GM19240 (cell line): ENCODE measurements around the gene DPF3.

Source experiments
- DNase-seq: peaks from one replicate; pipeline ENCODE4 v3.0.0; 2011; ENCODE audit warnings: low spot score; ENCODE audit not compliant: insufficient read length

DPF3 gene

DNA sequence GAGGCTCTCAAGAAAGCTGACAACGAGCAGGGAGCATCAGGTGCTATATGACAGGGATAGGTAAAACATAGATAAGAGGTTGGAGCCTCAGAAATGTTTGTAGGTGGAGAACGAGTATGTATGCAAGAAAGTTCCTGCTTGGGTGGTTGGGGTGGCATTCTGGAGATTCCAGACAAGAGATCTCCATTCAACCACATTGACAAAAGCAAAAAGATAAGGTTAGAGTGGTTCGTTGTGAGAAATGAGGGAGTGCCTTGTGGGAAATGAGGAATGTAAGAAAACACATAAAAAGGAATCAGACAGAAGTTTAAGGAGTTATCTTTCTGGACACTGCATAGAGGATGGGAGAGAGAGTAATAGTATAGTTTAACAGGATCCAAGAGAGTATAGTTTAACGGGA lies 290.3 kb downstream of the DPF3 start:
- no peak for DNase-seq

DNA sequence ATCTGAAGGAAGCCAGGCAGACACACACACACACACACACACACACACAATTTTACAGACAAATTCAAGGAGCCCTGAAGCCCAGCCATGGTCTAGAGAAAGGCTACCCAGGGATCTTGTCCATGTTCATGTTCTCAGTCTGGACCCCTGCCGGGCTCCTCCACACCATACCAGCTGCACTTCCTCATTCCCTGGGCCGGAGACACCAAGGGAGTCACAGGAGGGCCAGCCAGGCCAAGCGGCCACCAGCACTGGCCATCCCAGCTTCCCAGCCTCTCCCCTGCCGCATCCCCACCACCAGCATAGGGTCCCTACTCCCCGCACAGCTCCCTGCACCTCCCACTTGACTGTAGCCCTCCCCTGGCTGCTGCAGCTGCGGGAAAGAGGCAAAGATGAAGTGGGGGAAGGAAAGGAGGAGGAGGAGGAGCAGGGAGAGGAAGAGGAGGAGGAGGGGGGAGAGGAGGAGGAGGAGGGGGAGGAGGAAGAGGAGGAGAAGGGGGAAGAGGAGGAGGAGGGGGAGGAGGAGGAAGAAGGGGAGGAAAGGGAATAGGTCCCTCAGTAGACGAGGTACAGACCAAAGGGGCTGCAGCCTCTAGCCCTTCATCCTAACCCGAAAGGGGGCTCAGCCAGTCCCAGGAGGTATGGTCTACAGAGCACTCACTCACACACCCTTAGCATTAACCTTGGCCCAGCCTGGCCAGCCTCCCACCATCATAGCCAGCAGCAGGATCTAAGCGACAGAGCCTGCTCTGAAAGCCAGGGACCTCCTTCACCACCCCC lies 293.2 kb downstream of the DPF3 start:
- no peak for DNase-seq

DNA sequence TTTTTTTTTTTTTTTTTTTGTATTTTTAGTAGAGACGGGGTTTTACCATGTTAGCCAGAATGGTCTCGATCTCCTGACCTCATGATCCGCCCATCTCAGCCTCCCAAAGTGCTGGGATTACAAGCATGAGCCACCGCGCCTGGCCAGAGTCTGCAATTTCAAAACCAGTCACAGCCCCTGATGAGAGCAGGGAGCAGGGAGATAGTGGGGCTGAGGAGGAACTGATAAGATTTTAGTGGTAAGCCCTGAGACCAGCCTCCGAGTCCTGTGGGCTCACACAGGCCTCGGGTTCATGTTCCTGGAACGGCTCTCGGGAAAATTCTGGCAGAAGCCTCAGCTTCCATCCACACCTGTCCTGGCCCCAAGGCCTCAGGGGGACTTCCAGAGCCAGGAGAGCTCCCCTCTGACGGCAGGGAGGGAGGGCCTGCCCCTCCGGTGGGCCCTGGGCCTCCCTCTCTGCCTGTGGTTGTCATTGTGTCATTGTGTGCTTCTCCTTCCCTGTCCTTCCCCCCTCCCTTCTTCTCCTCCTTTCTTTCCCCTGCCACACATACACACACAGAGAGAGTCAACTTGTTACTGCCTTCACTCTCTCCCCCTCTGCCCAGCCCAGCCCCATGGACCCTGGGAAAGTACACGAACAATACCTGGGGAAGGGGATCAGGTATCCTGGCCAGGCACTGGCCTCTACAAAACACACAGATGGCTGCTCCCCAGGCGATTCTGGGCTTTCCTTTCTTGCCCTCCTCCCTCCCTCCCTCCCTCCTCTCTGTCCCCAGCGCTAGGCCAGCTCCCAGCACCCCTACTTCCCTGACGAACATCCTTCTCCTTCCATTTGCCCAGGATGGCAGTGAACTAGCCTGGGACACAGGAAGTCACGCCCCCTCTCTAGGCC lies 294.1 kb downstream of the DPF3 start:
- no peak for DNase-seq

DNA sequence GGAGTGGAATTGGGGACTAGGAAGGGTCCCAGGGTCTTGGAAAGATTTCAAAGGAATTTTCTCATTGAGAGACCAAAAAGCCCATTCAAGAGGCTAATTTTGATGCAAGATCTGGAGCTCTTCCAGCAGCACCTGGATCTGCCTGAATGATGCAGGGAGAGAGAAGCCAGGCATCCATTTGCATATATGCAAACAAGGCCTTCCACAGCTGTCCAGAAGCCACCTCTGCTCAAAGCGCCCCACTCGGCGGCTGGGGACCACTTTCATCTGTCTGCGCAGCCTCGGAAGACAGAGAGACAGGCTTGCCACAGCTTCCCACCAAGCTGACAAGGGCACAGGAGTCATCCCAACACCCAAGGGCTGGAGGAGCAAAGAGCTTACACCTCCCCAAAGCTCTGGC lies 295.6 kb downstream of the DPF3 start:
- peak; percentile 27 for DNase-seq

DNA sequence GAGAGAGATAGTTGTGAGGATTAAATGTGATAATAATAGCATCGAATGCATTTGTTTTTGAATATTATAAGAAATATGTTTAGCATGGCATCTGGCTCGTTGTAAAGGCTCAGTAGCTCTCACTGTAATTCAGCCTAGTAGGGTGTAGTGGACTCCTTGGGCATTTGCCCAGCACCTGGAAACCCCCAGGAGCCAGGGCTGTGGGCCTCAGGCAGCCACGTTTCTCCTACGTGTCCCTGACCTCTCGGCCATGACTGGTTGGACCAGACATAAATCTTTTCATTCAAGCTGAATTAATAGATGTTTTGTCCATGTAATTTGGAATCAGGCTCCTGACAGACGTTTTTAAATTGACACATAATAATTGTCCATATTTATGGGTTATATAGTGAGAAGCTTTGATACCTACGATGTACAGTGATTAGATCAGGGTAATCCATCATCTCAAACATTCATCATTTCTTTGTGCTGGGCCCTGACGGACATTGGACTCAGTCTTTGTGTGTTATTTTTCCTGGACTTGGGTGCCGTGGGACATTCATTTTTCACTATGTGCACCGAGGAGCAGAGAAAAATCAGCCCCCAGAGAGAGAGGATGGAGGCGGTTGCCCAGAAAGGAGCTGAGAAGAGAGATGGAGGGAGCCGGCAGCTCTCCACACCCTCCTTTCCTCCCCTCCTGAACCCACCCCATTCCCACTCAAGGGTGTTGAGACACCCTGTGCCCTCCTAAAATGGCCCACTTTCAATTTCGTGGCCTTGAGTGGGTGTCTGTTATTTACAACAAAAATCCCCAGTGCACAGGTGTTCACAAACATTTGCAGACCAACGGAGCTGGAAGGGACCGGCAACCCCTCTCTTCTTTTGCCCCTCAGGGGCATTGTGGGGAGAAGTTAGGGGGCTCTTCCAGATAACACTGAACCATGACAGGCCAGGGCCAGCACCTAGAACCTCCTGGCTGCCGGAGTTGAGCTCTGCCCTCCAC lies 296.4 kb downstream of the DPF3 start:
- DNase-seq, result no peak

DNA sequence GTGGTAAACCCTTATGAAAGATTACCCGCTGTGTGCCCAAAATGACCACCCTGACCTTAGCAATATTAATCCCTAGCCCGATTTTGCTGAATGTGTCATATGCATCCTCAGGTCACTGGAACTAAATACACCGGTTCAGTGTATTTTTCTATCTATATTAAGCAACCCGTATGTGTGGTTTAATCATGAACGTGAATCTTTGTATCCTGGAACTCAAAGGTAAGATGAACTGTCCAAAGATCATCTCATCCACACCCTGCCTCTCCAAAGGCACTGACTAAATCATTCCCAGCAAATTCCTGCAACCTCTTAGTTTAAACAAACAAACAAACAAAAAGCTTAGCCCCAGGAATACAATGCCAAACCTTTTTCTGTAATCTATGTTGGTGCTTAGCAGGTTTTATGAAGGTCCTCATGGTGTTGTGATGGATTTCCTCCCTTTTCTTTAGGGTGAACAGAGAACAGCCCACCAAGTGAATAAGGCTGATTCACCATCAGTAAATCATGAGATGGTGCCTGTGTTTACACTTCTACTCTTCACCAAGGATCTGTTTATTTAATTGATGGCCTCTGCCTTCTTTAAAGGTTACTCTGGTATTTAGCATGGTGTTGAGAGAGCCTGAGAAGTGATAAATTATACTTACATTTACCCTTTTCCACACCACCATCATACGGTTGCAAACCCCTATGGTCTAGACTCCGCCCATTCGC lies 298.6 kb downstream of the DPF3 start:
- no peak for DNase-seq

DNA sequence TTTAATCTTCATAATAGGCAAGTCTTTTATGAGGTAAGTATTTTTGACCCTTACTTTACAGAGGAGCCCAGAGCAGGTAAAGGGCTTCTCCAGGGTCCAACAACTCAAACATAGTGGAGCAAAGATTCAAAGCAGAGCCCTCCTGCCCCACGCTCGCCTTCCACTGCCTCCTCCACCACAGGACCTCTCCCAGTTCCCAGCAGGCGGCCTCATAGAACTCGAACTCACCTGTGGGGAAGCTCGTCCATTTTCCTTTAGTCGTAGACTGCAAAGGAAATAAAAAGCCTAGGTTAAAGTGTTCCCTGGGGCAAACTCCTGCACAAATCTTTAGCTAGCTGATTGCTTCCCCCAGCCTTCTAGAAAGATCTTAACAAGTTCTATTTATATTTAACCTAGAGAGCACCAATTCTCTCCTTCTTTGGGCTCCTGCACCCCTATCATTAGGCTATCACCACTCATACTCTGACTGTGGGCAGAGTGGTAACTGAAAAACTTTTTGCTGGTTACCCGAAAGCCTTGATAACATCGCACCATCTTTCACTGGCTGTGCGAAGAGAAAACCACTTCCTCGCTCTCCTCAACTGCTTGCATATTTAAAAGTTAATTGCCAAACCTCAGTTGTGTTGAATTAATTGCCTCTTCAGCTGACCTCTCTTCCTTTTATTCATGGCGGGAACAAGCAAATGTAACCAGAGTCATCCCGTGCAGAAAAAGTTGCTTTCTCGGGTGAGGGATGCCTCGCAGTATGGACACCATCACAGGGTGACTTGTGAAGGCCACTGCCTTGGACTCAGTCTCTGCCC lies 299.6 kb downstream of the DPF3 start:
- DNase-seq, result no peak

DNA sequence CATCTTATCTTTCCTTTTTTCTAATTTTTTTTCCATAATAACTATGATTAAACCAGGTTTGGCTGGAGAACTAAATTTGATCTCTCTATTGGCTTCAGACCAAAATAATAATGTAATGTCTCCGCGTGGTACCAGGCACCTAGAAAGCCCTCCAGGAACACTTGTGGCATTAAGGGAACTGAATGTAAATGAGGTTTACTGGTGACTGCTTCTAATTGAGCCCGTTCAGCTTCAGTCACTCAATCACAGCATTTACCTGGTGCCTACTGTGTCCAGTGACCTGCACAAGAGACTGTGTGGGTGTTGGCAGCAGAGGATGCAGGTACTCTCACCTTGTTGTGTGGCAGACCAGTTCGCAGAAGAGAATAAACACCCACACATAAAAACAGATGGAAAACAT lies 302.5 kb downstream of the DPF3 start:
- no peak for DNase-seq

DNA sequence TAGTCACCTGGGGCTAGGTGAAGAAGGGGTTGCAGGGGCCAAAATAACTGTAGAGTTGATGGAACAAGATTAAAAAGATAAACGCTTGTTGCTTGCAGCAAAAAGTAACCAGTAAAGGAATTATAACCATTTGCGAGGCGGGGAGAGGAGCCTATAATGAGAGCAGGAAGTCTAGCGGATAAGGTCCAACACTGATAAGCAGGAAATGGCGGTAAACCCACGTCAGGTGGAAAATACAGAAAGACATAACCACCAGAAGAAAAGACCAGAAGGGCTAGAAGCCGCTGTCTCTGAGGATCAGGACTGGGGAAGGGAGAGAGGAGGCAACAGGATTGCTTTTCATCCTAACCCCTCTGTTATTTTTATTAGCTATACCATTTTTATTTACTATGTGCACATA lies 303.3 kb downstream of the DPF3 start:
- no peak for DNase-seq

DNA sequence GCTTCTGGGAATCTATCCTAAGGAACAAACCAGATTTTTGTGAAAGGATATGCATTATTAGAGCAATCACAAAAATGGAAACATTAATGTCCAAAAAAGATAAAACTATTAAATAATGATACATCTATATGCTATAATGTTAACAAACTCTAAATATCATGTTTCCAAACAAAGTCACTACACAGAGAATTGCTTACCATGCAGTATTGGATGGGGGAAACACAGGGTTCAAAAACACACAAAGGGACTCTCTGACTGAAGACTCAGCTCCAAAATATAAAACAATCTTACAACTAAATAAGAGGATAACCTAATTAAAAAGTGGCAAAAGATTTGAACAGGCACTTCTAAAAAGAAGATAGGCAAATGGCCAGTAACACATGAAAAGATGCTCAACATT lies 304.2 kb downstream of the DPF3 start:
- DNase-seq, result no peak

DNA sequence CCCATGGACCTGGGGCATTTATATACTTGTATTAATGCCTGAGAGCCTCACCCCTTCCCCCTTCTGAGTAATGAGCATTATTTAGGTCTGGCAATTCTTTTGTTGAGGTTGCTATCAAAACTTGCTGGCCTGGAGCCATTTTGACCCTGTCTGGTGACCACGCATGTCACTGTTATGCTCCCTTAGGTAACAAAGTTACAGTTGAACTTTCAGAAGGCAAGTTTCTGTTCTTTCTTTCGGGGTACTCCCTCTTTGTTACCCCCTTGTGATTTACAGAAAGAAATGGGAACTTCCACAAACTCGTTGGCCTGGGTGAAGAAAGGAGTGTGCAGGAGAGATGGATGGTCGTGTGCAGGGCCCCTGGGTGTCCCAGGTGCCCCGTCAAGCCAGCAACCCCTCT lies 305.4 kb downstream of the DPF3 start:
- no peak for DNase-seq

DNA sequence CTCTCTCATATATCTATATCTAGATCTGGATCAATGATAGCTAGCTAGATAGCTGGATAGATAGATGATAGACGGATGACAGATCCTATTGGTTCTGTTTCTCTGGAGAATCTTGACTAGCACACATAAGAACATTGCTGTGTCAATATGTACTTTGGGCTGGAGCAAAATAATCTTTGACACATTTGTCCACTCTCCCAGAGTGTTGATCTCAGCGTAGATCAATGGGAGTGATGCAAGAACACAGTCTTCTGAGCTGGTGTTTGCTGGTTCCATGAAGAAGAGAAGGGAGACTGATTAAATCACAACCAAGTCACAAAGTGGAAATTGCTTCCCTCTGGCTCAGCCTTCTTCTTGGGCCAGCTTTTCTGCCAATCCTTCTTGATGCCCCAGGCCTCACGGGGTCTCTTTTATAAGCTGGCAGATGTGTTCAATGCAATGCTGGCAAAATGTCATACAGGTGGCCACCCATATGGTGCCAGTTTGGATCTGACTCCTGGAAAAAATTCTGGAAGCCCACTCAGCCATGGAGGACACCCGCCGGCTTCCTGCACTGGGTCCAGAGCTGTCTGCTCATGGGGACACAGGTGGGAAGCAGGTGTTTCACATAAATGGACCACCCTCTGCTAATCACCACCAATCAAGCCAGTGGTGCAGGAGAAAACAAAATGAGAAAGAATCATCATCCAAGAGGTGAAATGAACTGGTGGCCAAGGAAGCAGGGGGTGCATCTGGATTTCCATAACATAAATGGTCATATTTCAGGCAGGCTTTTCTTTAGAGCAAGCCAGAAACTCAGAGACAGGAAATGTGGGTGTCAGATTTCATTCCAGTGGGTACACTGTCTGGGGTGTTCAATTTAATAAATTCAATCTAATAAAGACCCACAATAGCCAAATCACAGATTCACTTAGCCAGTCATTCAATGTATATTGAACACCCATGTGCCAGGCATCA lies 310.3 kb downstream of the DPF3 start:
- no peak for DNase-seq

DNA sequence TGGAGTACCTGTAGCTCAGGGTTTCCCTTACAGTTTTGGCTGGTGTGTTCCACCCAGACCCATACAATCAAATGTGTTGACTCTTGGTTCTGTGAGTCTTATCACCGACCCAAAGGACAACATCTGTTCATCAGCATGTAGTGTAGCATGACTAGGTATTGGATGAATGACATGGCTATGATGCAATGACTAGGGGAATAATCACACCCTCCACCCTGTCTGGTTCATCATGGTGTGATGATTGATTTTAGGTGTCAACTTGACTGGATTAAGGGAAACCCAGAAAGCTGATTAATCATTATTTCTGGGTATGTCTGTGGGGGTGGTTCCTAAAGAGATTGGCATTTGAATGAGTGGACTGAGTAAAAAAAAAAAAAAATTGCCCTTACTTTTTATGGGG lies 311.3 kb downstream of the DPF3 start:
- no peak for DNase-seq

DNA sequence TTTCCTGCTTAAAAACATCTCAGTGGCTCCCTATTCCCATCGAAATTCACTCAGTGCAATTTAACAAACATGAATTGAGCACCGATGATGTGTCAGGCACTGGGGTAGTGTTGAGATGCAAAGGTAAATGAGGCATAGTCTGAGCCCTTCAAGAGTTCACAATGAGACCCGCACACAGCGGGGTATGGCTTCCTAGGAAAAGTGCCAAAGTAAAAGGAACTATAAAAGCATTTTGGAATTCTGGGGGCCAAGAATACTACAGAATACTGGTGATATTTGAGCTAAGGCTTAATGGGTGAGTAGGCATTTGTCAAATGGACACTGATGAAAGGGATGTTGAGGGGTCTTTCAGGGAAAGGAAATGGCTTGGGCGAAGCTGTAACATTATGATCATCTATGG lies 315.4 kb downstream of the DPF3 start:
- DNase-seq, result no peak

DNA sequence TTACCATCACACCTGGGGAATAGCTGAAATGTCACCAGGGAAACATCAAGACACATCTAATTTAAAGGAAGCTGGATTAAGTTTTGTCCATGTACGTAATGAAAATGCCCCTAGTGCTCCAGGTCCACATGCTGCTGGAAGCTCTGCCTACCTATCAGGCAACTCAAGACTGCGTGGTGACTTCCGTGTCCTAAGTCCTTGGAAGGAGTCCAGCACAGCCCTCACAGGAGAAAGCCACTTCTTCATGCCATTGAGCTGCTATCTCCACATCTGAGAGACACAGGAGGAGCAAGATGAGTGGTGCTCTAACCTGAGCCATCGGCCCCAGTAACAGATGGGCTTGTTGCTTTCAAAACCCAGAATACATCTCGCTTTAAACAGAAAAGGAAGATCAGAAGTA lies 316.4 kb downstream of the DPF3 start:
- no peak for DNase-seq

DNA sequence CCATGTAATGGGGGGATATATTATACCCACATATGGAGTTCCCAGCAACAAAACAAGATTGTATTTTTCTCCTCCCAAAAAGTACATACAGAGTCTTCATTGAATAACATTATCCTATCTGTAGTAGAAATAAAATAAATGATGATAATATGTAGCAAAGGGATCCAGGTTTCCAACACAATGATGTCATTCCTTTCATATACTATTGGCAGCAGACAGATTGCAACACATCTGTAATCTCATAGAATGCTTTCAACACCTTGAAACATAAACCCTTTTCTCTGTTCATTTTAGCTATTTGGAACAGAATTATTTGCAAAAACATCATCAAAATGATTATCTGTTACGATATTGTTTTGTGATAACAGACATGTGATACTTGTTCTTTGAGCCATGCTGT lies 317.6 kb downstream of the DPF3 start:
- no peak for DNase-seq

DNA sequence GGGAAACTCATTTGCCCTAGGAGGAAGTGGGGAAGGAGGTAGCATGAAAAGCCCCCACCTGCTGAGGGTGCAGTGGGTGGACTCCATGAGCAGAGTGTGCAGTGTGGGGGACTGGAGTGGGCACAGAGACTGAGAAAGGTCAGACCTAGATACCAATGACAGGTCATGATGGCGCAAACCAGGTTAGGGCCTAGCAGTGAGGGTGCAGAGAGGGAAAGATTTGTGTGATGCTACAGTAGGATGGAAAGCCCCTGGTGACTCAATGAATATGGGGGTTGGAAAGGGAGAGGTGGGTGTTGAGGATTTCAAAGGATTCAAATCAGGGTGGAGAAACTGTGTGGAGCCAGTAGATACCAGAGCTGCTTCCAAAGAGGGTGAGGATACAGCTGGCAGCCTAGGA lies 319.2 kb downstream of the DPF3 start:
- no peak for DNase-seq

DNA sequence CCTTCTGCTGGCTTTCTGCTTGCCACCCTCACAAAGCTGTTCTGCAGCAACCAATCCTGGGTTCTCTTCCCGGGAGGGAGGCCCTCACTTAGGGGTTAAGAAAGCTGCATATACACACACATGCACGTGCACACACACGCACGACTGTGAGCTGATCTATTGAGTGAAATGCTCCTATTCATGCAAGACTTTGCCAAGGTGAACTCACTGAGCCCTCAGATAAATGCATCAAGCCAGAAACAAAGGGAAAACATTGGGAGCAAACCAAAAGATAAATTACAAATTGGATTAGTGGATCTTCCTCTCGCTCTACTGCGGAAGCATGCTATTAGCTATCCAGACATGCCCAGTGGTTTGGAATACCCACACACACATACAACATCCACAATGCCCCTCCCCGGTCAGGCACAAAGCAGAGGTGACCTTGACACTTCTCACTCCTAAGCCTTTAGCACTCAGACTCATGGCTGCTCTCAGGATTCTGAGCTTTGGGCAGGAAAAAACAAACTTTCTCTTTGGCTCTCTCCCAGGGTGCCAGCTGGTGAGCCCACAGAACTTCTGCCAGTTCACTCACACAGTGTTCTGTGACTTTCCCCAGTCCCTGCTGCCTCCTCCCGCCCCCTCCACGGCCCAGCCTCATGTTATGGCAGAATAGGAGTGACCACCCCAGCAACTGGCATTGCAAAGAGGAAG lies 320.0 kb downstream of the DPF3 start:
- DNase-seq, result no peak
